IMR-90 (cell line): ENCODE measurements around the gene ZNF679. TPM values are rescaled to one million over a fixed set of nuclear protein-coding genes. Genes with fewer than 3 reads are reported as not detected.
A peak's percentile ranks its signal among the peaks of the same experiment; 100 is the strongest.

Source experiments
- ATAC-seq: fragments of 200-7000 bp; cut with Tn5 transposase; 2 replicates; pipeline ENCODE4 v1.9.1; 2020; ENCODE audit warnings: low read depth, mild to moderate bottlenecking, moderate library complexity
- BruUV-seq: library from RNA; stranded (reverse); fragments of 400-500 nt; replicated peaks from 2 replicates; lab custom pipeline; 2021; lab: Mats Ljungman, UMichigan
- CTCF ChIA-PET: fragments of 300-600 bp; formaldehyde crosslinking; extraction: SDS; loops from one replicate; lab custom pipeline; 2021; ENCODE audit warnings: antibody characterized with exemption; lab: Yijun Ruan, JAX
- POLR2A ChIA-PET: fragments of 300-600 bp; sonication (Branson Sonifier 250); formaldehyde crosslinking; loops from one replicate; lab custom pipeline; 2022; ENCODE audit warnings: antibody characterized with exemption; ENCODE audit not compliant: unreplicated experiment; lab: Charles Lee
- DNase-seq: peaks from one replicate; pipeline ENCODE4 v3.0.0; 2013
- H2AFZ ChIP-seq: replicated peaks from 2 replicates; pipeline ENCODE3; 2013; ENCODE audit warnings: low read length, mild to moderate bottlenecking; ENCODE audit not compliant: poor library complexity
- H2AK5ac ChIP-seq: 2 replicates; pipeline ENCODE4 v1.6.1; 2013; ENCODE audit warnings: low read depth, low read length, inconsistent platforms
- H2AK9ac ChIP-seq: replicated peaks from 2 replicates; pipeline ENCODE3; 2013; ENCODE audit warnings: mild to moderate bottlenecking, low read depth, low read length, moderate library complexity; ENCODE audit not compliant: poor library complexity
- H2BK120ac ChIP-seq: 2 replicates; pipeline ENCODE4 v1.6.1; 2013; ENCODE audit warnings: low read depth, low read length, inconsistent platforms
- H2BK15ac ChIP-seq: 3 replicates; pipeline ENCODE4 v1.6.1; 2013; ENCODE audit warnings: low read depth, low read length, inconsistent platforms
- H2BK20ac ChIP-seq: 2 replicates; pipeline ENCODE4 v1.6.1; 2013; ENCODE audit warnings: low read depth, mild to moderate bottlenecking, inconsistent platforms, low read length, moderate library complexity
- H2BK5ac ChIP-seq: 2 replicates; pipeline ENCODE4 v1.6.1; 2013; ENCODE audit warnings: mild to moderate bottlenecking, low read depth, low read length, inconsistent platforms; ENCODE audit not compliant: poor library complexity, severe bottlenecking
- H3K14ac ChIP-seq: replicated peaks from 2 replicates; pipeline ENCODE4 v1.6.1; 2013; ENCODE audit warnings: low read depth, low read length, inconsistent platforms
- H3K18ac ChIP-seq: 2 replicates; pipeline ENCODE4 v1.6.1; 2013; ENCODE audit warnings: low read depth, low read length, control low read depth
- H3K23ac ChIP-seq: 2 replicates; pipeline ENCODE4 v1.6.1; 2013; ENCODE audit warnings: low read depth, low read length, inconsistent platforms
- H3K27ac ChIP-seq: 2 replicates; pipeline ENCODE4 v1.5.1; 2013; ENCODE audit warnings: mild to moderate bottlenecking, control low read depth, low read length; ENCODE audit not compliant: insufficient read depth
- H3K27me3 ChIP-seq: 2 replicates; pipeline ENCODE4 v1.6.1; 2013; ENCODE audit warnings: low read length; ENCODE audit not compliant: control insufficient read depth, insufficient read depth
- H3K36me3 ChIP-seq: 2 replicates; pipeline ENCODE4 v1.6.1; 2013; ENCODE audit warnings: low read length, mixed read lengths; ENCODE audit not compliant: control insufficient read depth, insufficient read depth
- H3K4ac ChIP-seq: 2 replicates; pipeline ENCODE4 v1.6.1; 2013; ENCODE audit warnings: low read depth, low read length, inconsistent platforms
- H3K4me1 ChIP-seq: 2 replicates; pipeline ENCODE4 v1.6.1; 2013; ENCODE audit warnings: low read length, mixed read lengths; ENCODE audit not compliant: control insufficient read depth, insufficient read depth
- H3K4me2 ChIP-seq: 2 replicates; pipeline ENCODE4 v1.6.1; 2013; ENCODE audit warnings: low read depth, mild to moderate bottlenecking, control low read depth, low read length, moderate library complexity
- H3K4me3 ChIP-seq: 2 replicates; pipeline ENCODE4 v1.5.1; 2013; ENCODE audit warnings: low read depth, mild to moderate bottlenecking, control low read depth, low read length, moderate library complexity; ENCODE audit not compliant: insufficient read depth
- H3K56ac ChIP-seq: 2 replicates; pipeline ENCODE4 v1.6.1; 2013; ENCODE audit warnings: low read length, inconsistent platforms; ENCODE audit not compliant: insufficient read depth; ENCODE audit errors: extremely low read depth
- H3K79me1 ChIP-seq, 2 experiments: 2 replicates each; pipeline ENCODE4 v1.6.1; 2013; ENCODE audit warnings: low read length in 2 of 2, inconsistent platforms in 1 of 2, low read depth in 1 of 2
- H3K9ac ChIP-seq: 2 replicates; pipeline ENCODE4 v1.6.1; 2013; ENCODE audit warnings: low read depth, low read length, control low read depth
- H3K9me1 ChIP-seq: 2 replicates; pipeline ENCODE4 v1.6.1; 2013; ENCODE audit warnings: low read length, inconsistent platforms; ENCODE audit not compliant: insufficient read depth
- H3K9me3 ChIP-seq: 2 replicates; pipeline ENCODE4 v1.6.1; 2013; ENCODE audit warnings: low read length; ENCODE audit not compliant: control insufficient read depth, insufficient read depth
- H4K20me1 ChIP-seq: 2 replicates; pipeline ENCODE4 v1.6.1; 2013; ENCODE audit warnings: low read length, inconsistent platforms; ENCODE audit not compliant: insufficient read depth
- H4K5ac ChIP-seq: 2 replicates; pipeline ENCODE4 v1.6.1; 2013; ENCODE audit warnings: mild to moderate bottlenecking, low read depth, low read length, control low read depth
- H4K8ac ChIP-seq, 2 experiments: 2 replicates each; pipeline ENCODE4 v1.6.1; 2013; ENCODE audit warnings: low read depth in 2 of 2, low read length in 2 of 2, control low read depth in 1 of 2, inconsistent platforms in 1 of 2
- H4K91ac ChIP-seq: 2 replicates; pipeline ENCODE4 v1.6.1; 2013; ENCODE audit warnings: low read depth, low read length, inconsistent platforms; ENCODE audit not compliant: insufficient read depth
- CEBPB ChIP-seq: IDR thresholded peaks from 2 replicates; pipeline ENCODE4 v1.6.1; 2012; ENCODE audit warnings: low read depth, low read length, improper control_type of control experiment
- FOS ChIP-seq: fragments of 150-350 bp; IDR thresholded peaks from 2 replicates; pipeline ENCODE4 v1.6.1; 2016; ENCODE audit warnings: low read depth, low read length
- RCOR1 ChIP-seq: IDR thresholded peaks from 2 replicates; pipeline ENCODE4 v1.6.1; 2012; ENCODE audit warnings: mild to moderate bottlenecking, low read length, improper control_type of control experiment; ENCODE audit not compliant: insufficient replicate concordance
- WGBS, 2 experiments: methylation state at CpG; one replicate each; pipeline versions ENCODE4 v1.1.5 to v1.1.7; 2013; ENCODE audit warnings: missing lambda C conversion rate in 2 of 2; ENCODE audit not compliant: insufficient read length in 1 of 2; ENCODE audit errors: extremely low coverage in 2 of 2; 5-methylcytosine and 5-hydroxymethylcytosine counted together
- dilution Hi-C: fragments of 300-500 bp; cut with HindIII; formaldehyde crosslinking; loops from one replicate; pipeline ENCODE4 v1.14.3; 2018; ENCODE audit warnings: low sequenced_read_pairs; ENCODE audit not compliant: unreplicated experiment
- in situ Hi-C: fragments of 300-500 bp; cut with MboI; formaldehyde crosslinking; loops from 3 replicates; pipeline ENCODE4 v1.14.3; 2019; ENCODE audit warnings: low sequenced_read_pairs, inconsistent platforms, mixed read lengths
- intact Hi-C: fragments of 100-400 bp; cut with micrococcal nuclease; formaldehyde crosslinking; loops from 2 replicates; pipeline ENCODE4 v1.10.0; 2022
- polyA plus RNA-seq, 3 experiments: library from polyadenylated mRNA; depleted of rRNA; stranded (reverse); fragments of >200 nt; gene quantifications; 2 replicates each; pipeline ENCODE4 v1.2.3, GENCODE V29; 2012; ENCODE audit warnings: low replicate concordance in 1 of 3
- total RNA-seq: library from RNA; depleted of rRNA; stranded (reverse); fragments of >200 nt; gene quantifications from 2 replicates; pipeline ENCODE4 v1.2.3, GENCODE V29; 2012

The ZNF679 gene
- total and polyA plus RNA-seq, 2 of the 4 experiments (the other 2 are of a cell fraction), result not detected

GRCh38 chr7:64307254-64308015 lies 79.2 kb downstream of the ZNF679 start:
- Histone ChIP-seq H4K8ac (peak overlapping the region; percentile 92 to 97), H3K36me3 (no peaks in the 10 kb centered on the region), H3K9ac (peak overlapping the region; percentile 75), H2AK9ac (peak overlapping the region; percentile 8), H3K9me3 (no peaks in the 10 kb centered on the region), H2AK5ac (no peak overlapping the region), H2AFZ (peak overlapping the region; percentile 94), H3K4ac (peak overlapping the region; percentile 75), H2BK15ac (no peak overlapping the region), H3K79me1 (no peaks in the 10 kb centered on the region), H2BK5ac (peak overlapping the region; percentile 3), H4K20me1 (no peaks in the 10 kb centered on the region), H3K4me3 (peak overlapping the region; percentile 59), H2BK20ac (no peak overlapping the region), H3K18ac (peak overlapping the region; percentile 11; the same call in 1 of the 2 replicates), H3K14ac (peak overlapping the region; percentile 86), H3K9me1 (no peaks in the 10 kb centered on the region), H3K27ac (peak overlapping the region; percentile 46), H4K91ac (peak overlapping the region; percentile 72), H3K4me1 (0 out of 2 replicates have a peak, but pooled peaks cover 3% of the 10 kb centered on the region), H3K56ac (no peak overlapping the region), H3K23ac (peak overlapping the region; percentile 79; the same call in 1 of the 2 replicates), H3K4me2 (peak overlapping the region; percentile 80), H2BK120ac (0 out of 2 replicates have a peak overlapping the region, but pooled peaks have one; percentile 22), H3K27me3 (no peaks in the 10 kb centered on the region), H4K5ac (peak overlapping the region; percentile 51)
- dilution Hi-C loops, result no loop called here
- WGBS, 2 experiments, result 4% methylated on average over 20 of the region's 33 CpGs; no CpG with 5 or more reads in 1 of the 2 experiments
- TF ChIP-seq RCOR1 (no peak), FOS (no peak), CEBPB (peak; percentile 65)
- in situ Hi-C loops, result no loop called here
- ATAC-seq, result peak; percentile 97
- intact Hi-C loops, result no loop called here
- peak; percentile 68 for DNase-seq
- ChIA-PET CTCF (no interaction called here), POLR2A (no interaction called here)
- BruUV-seq, result no TSS peak
